ENCODE measurements around the gene RRP8.

DNA sequence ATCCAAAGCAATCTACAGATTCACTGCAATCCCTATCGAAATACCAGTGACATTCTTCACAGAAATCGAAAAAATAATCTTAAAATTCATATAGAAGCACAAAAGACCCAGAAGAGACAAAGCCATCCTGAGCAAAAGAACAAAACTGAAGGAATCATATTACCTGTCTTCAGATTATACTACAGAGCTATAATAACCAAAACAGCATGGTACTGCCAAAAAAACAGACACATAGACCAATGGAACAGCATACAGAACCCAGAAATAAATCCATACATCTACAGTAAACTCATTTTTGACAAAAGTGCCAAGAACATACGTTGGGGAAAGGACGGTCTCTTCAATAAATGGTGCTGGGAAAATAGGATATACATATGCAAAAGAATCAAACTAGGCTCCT lies 18.9 kb downstream of the RRP8 start:
- TF ChIP-seq, protein P1, sequence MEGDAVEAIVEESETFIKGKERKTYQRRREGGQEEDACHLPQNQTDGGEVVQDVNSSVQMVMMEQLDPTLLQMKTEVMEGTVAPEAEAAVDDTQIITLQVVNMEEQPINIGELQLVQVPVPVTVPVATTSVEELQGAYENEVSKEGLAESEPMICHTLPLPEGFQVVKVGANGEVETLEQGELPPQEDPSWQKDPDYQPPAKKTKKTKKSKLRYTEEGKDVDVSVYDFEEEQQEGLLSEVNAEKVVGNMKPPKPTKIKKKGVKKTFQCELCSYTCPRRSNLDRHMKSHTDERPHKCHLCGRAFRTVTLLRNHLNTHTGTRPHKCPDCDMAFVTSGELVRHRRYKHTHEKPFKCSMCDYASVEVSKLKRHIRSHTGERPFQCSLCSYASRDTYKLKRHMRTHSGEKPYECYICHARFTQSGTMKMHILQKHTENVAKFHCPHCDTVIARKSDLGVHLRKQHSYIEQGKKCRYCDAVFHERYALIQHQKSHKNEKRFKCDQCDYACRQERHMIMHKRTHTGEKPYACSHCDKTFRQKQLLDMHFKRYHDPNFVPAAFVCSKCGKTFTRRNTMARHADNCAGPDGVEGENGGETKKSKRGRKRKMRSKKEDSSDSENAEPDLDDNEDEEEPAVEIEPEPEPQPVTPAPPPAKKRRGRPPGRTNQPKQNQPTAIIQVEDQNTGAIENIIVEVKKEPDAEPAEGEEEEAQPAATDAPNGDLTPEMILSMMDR (IDR thresholded peaks at IDR 0.05; ENCODE audit: low read length): no peak
- TF ChIP-seq EZH2phosphoT487 (IDR thresholded peaks at IDR 0.05; ENCODE audit: low read length): no peak

Measured in MM.1S (cell line).